Sciatic nerve (tissue), 2 donors: ENCODE data around the gene PYM1. TPM values are rescaled to one million over a fixed set of nuclear protein-coding genes. Genes with fewer than 3 reads are reported as not detected.

ENCODE experiments used
- ATAC-seq: fragments of 200-7000 bp; cut with Tn5 transposase; one replicate; pipeline ENCODE4 v1.9.1; 2020; ENCODE audit warnings: mild to moderate bottlenecking, moderate library complexity
- DNase-seq: peaks from one replicate; pipeline ENCODE4 v3.0.0-alpha.2; 2020; ENCODE audit warnings: low spot score
- intact Hi-C: fragments of 100-400 bp; cut with DNase I; formaldehyde crosslinking; loops from one replicate; pipeline ENCODE4 v1.14.2; 2022
- total RNA-seq: library from RNA; stranded (reverse); fragmentation: NEBNext Ultra II Directional; extraction: Animal tissue kit (Norgen Biotek cat#: 25700); gene quantifications from one replicate; pipeline ENCODE4 v1.2.1, GENCODE V29; 2021
- donor health status: DM: no; HTN: no; CAD: no.
- donor health status: DM: no; HTN: no; CAD: no.

PYM1 gene
- total RNA-seq, 1 donor from 2014 or later, result 21.8 TPM

DNA sequence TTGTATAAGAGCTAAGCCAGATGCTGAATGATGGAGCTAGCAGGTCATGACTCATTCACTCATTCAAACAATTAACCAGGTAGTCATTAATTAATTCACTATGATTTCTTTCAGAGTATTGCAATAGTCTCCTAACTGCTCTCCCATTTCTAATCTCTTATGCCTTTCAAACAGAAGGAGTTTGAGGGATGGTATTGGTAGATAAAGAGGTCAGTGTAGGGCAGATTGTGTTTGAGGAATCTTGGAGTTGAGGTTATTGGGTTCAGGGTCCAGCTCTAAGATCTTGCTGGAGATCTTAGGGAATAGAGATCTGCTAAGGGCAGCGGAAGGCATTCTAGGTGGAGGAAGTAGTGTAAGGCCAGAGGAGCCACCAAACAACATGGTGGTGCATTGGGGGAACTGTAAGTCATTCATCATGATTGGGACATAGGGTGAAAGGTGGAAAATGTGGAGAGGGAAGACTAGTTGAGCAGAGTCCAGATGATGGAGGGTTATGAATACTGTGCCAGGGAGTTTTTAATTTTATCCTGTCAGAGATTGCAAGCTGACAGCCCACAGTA is 15.0 kb upstream of the PYM1 start:
- intact Hi-C loops, result no loop called here
- no peak for DNase-seq
- no peak for ATAC-seq

GRCh38 chr12:55942055-55942454 is 14.4 kb upstream of the PYM1 start:
- no peak for DNase-seq
- no peak for ATAC-seq
- intact Hi-C loops, result no loop called here

GRCh38 chr12:55940065-55940732 is 12.5 kb upstream of the PYM1 start:
- intact Hi-C loops, result no loop called here
- ATAC-seq (peak; percentile 94), DNase-seq (peak; percentile 92)

DNA sequence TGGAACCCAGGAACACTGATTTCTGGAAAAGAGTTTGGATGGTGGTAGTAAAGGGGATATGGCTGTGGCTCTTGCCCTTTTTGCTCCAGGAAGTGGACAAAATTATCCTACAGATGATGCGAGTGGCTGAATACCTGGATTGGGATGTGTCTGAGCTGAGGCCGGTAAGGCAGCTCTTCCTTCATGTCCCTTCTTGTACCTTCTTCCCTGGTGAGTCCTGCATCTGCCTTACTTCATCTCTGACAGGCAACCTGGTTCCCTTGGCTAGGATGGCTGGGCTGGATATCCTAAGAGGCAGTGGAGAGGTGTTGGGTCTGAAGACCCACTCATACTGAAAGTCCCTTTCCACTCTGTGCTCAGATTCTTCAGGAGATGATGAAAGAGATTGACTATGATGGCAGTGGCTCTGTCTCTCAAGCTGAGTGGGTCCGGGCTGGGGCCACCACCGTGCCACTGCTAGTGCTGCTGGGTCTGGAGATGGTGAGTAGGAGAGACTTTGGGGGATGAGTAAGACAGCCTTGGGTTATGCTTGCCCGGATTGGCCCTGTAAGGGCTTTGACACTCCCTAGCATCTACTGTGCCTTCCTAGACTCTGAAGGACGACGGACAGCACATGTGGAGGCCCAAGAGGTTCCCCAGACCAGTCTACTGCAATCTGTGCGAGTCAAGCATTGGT is 11.3 kb upstream of the PYM1 start:
- intact Hi-C loops, result loop anchor here (5.0 kb wide), 1 partner anchor 197 kb away; the partner anchor contains the start of gene GDF11
- ATAC-seq (no peak), DNase-seq (no peak)

- no peak for ATAC-seq
- DNase-seq, result no peak
- intact Hi-C loops, result loop anchor here (5.0 kb wide), 1 partner anchor 196 kb away; the partner anchor contains the start of gene GDF11
Observed at GRCh38 chr12:55937981-55938380, 10.3 kb upstream of the PYM1 start.

- ATAC-seq, result peak; percentile 50
- DNase-seq, result peak; percentile 75
Observed at GRCh38 chr12:55935738-55936151, 8.1 kb upstream of the PYM1 start.

GRCh38 chr12:55934773-55935172 is 7.1 kb upstream of the PYM1 start:
- ATAC-seq (no peak), DNase-seq (no peak)
- intact Hi-C loops, result loop anchor here (5.0 kb wide), 2 partner anchors 117 to 192 kb away; partner anchors contain the start of genes GDF11, ORMDL2 and SARNP

More at GRCh38 chr12:55935738-55936151, 8.1 kb upstream of the PYM1 start:
- intact Hi-C loops, result loop anchor here (5.0 kb wide), 1 partner anchor 193 kb away; the partner anchor contains the start of gene GDF11

DNA sequence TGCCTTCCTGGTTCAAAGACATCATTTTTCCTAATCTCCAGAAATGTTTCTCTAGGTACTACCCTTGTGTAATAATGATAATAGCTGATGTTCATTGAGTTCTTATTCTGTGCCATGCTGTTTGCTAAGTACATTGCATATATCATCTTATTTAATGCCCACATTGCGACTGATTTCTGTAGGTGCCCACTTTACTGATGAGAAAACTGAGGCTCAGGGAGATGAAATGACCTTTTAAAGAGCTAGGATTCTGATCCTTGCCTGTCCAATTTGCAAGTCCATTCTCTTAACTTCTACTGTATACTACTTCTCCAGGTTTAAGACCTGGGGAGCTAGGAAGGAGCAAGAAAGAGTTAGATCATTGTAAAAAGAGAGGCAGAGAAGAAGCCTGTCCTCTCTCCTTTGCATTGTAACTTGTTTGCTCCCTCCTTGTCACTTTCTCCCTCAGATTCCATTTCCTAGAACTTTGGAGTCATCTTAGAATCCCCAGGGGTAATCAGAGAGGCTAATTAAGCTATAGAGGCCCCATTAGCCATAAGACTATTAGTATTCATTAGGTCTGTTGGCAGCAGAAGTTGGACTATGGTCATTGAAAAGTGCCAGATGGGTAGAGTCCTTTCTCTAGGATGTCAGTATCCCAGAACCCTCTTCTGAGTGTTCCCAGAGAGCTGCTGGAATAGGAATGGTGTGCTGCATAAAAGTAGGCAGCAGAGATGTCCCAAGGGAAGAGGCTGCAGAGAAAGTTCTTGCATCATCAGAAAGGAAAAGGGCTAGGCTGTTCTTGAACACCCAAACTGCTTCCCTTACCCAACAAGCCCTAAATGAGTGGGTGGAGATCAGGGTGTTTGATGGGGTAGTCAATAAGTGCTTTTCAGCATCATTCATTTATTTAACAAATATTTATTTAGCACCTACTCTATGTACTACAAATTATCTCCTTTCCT is 6.4 kb upstream of the PYM1 start:
- ATAC-seq, result no peak
- intact Hi-C loops, result loop anchor here (5.0 kb wide), 1 partner anchor 117 kb away; the partner anchor contains the start of genes ORMDL2 and SARNP

DNA sequence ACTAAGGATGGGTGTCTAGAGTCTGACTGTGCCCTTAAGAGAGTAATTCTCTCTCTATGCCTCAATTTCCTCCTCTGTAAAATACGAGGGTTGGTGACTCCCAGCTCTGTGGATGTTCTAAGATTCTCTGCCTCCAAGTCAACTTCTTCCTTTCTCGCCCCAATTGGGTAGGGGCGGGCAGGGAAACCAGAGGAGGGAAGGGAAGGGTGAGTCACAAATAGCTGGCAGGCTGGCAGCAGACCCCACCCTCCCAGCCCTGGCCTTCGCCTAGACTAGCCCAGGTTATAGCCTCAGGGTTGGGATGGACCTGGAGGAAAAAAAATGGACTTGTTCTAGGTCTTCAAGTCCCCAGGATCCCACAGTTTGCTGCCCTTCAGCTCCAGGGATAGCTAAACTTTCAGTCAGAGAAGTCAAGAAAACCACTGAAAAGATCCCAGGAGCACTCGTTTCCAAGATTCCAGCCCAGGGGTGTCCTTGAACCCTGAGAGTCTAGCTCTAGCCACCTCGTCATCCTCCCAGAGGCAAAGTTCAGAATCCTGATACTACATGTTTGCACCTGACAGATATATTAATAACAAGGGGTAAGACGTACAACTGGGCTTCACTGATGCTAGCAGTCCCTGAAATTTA is 5.6 kb upstream of the PYM1 start:
- intact Hi-C loops, result loop anchor here (5.0 kb wide), 1 partner anchor 116 kb away; the partner anchor contains the start of genes ORMDL2 and SARNP
- ATAC-seq, result no peak
- no peak for DNase-seq

More for the DNA sequence above, 6.4 kb upstream of the PYM1 start:
- no peak for DNase-seq

GRCh38 chr12:55932551-55932910 is 4.8 kb upstream of the PYM1 start:
- ATAC-seq, result peak; percentile 34
- intact Hi-C loops, result loop anchor here (5.0 kb wide), 1 partner anchor 115 kb away; the partner anchor contains the start of genes ORMDL2 and SARNP
- DNase-seq, result no peak

DNA sequence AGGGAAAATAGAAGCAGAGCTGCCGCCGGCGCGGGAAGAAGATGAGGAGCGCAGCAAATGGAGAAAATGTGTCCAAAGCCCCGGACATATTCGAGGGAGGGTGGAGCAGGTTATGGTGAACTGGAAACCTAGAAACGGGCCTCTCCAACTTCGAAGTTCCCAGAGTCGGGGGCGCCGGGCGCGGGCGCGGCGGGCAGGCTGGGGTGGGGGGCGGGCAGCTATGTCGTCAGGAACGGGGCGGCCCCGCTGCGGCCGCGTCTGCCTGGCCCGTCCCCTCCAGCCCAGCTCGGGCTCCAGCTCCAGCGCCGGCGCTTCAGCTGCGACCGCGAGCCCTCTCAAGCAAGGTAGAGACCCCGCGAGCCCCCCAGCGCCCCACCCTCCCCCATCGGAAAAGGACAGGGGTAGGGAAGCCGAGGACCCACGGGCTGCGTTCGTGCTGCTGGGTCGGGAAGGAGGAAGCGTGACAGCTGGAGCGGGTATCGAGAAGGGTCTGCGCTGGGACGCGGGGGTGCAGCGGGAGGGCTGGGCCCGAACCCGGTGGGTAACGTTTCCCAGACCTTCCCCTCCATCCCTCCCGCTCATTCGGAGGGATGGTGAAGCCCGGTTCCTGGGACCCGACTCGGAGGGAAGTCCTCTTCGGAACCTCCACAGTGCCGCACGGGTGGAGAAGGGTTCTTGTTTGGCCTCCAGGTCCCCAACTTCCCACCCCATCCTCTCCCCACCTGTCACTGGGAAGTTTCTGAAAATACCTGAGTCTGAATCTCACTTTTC is 4.3 kb upstream of the PYM1 start:
- peak; percentile 67 for ATAC-seq
- DNase-seq, result peak; percentile 81
- intact Hi-C loops, result loop anchor here (5.0 kb wide), 1 partner anchor 115 kb away; the partner anchor contains the start of genes ORMDL2 and SARNP

DNA sequence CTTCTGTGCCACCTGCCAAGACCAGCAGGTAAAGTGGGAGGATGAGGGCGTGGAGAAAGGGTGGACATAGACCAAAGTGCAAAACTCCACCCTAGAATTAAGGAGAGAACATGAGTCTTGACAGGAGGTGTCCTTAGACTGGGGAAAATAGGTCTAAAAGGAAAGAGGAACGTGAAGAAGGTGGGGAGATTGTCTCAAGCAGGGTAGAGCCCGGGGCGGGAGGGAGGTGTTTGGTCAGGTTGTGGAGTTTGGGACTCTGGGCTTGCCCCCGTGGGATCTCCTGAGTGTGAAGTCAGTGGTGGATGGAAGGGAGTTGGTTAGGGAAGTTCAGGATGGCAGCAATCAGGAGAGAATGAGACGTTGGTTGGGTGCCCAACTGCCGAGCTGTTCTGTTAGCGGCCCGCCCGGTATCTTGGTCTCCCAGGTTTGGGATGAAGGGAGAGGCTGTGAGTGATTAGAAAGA is 3.7 kb upstream of the PYM1 start:
- no peak for DNase-seq

DNA sequence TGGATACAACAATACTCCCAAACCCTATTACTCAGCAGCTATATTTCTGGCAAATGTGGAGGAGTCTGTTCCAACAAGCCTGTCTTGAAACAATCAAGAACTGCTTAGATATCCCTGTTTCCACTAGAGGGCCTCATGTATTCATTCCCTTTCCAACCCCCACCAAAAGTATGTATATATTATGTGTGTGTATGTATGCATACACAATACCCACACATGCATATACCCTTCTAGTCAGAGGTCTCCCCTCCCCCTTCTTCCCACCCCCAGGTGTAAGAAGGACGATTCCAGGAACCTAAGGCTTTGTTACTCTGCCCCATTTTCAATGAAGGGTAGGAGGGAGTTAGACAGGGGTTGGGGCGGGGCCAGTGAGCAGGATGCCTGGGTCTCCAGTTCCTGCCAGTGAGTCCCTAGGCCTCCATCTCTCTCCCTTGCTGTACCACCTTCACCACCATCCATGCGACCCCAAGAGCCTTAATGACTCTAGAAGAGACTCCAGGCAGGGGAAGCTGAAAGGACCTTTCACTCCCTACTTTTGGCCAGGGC is 3.1 kb upstream of the PYM1 start, which contains the start of gene DGKA:
TSS of gene DGKA (plus strand) at position 392 of the 546 bp plus-strand sequence. CDS start 5,342 bp downstream, outside the sequence.
- ATAC-seq, result peak; percentile 3
- intact Hi-C loops, result loop anchor here (5.0 kb wide), 1 partner anchor 114 kb away; the partner anchor contains the start of genes ORMDL2 and SARNP
- no peak for DNase-seq

More for the DNA sequence above, 3.7 kb upstream of the PYM1 start:
- ATAC-seq, result no peak
- intact Hi-C loops, result loop anchor here (5.0 kb wide), 1 partner anchor 114 kb away; the partner anchor contains the start of genes ORMDL2 and SARNP

GRCh38 chr12:55929306-55929791 is 1.7 kb upstream of the PYM1 start:
- ATAC-seq (no peak), DNase-seq (no peak)
- intact Hi-C loops, result no loop called here

DNA sequence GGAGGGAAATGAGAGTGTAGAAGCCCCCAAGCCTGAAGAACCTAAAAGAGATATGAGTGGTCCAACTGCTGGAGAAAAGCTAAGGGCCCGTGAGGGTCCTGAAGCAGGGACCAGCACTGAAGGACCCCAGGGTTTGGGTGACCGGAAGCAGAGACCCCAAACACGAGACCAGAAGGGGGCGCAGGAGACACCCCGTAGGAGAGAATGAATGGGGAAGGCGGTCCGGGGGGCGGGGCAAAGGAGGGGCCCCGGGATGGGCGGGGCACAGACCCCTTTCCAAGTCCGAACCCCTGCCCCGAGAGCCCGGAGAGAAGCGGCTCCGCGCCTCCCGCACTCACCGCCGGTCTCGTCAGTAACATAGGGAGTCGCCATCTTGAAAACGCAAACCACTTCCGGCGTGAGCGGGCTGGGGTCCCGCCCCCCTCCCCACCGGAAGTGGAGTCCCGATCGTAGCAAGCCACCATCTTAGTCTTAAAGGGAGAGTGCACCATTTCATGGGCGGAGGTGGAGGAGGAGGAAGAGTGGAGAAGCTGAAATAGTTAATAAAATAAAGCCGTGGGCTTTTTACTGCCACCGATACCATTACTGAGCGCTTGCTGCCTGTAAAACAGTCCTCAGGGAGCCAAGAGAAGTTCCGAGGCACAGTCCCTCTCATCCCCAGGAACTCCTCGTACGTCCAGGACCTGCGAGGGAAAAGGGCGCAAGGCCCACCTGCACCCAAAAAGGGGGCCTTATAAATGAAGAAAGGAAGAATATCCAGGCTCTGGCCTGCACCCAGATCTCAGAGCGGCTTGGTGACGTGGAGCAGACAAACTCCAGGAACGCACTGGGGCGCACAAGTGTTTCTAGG is 731 bp downstream of the PYM1 start:
- DNase-seq (peak; percentile 96), ATAC-seq (peak; percentile 92)
- intact Hi-C loops, result no loop called here
